ENCODE measurements around the gene SUGCT. TPM values are rescaled to one million over a fixed set of nuclear protein-coding genes. Genes with fewer than 3 reads are reported as not detected.

SUGCT gene
- total RNA-seq, 1 donor from 2014 or later: 4.4 TPM

- no peak for DNase-seq (ENCODE audit: low read depth)
- TF ChIP-seq CTCF (conservative IDR thresholded peaks at IDR 0.05; ENCODE audit: low read depth, low read length): no peak
- no peak overlapping the region for H3K4me3 ChIP-seq (ENCODE audit: low read depth, low read length)
Measured at GRCh38 chr7:40757109-40757508, 622.3 kb downstream of the SUGCT start.

- TF ChIP-seq CTCF (conservative IDR thresholded peaks at IDR 0.05; ENCODE audit: low read depth, low read length): no peak
- H3K4me3 ChIP-seq (ENCODE audit: low read depth, low read length): no peak overlapping the region
- DNase-seq (ENCODE audit: low read depth): no peak
Measured at GRCh38 chr7:40758590-40758989, 623.8 kb downstream of the SUGCT start.

- peak; percentile 67 for DNase-seq (ENCODE audit: low read depth)
Measured at GRCh38 chr7:40760293-40760964, 625.6 kb downstream of the SUGCT start.

GRCh38 chr7:40760987-40761386, 626.2 kb downstream of the SUGCT start:
- peak; percentile 19 for DNase-seq (ENCODE audit: low read depth)
- TF ChIP-seq CTCF (conservative IDR thresholded peaks at IDR 0.05; ENCODE audit: low read depth, low read length): no peak
- H3K4me3 ChIP-seq (ENCODE audit: low read depth, low read length): no peak overlapping the region

More at GRCh38 chr7:40760293-40760964, 625.6 kb downstream of the SUGCT start:
- H3K4me3 ChIP-seq (ENCODE audit: low read depth, low read length): no peak overlapping the region
- TF ChIP-seq CTCF (conservative IDR thresholded peaks at IDR 0.05; ENCODE audit: low read depth, low read length): no peak

- TF ChIP-seq CTCF (conservative IDR thresholded peaks at IDR 0.05; ENCODE audit: low read depth, low read length): peak; percentile 17
- no peak overlapping the region for H3K4me3 ChIP-seq (ENCODE audit: low read depth, low read length)
- DNase-seq (ENCODE audit: low read depth): no peak
Measured at GRCh38 chr7:40761762-40762560, 627.2 kb downstream of the SUGCT start.

- DNase-seq (ENCODE audit: low read depth): no peak
Measured at GRCh38 chr7:40763319-40764287, 628.8 kb downstream of the SUGCT start.

More at GRCh38 chr7:40763319-40764287, 628.8 kb downstream of the SUGCT start:
- TF ChIP-seq CTCF (conservative IDR thresholded peaks at IDR 0.05; ENCODE audit: low read depth, low read length): no peak
- H3K4me3 ChIP-seq (ENCODE audit: low read depth, low read length): no peak overlapping the region
